Measurements from ENCODE around the gene AEBP2.
"Not testable (repeated sequence)": the region's sequence is repeated elsewhere in the genome, so short reads cannot be mapped to it uniquely, and the experiment has no call there.

Gene AEBP2

GRCh38 chr12:19545301-19545700, 106.0 kb downstream of the AEBP2 start:
- Histone ChIP-seq H3K36me3 (ENCODE audit: control insufficient read depth in 1 of 2, insufficient read depth in 2 of 2, low read length in 2 of 2) (no peaks in the 10 kb centered on the region), H3K9me3 (ENCODE audit: control insufficient read depth in 1 of 2, low read length in 2 of 2) (no peaks in the 10 kb centered on the region), H3K4me3 (ENCODE audit: low read depth in 1 of 2, low read length in 2 of 2) (no peak overlapping the region), H3K27ac (ENCODE audit: low read depth, low read length) (no peak overlapping the region), H3K9ac (ENCODE audit: low read depth in 1 of 2, low read length in 2 of 2) (no peak overlapping the region), H3K27me3 (ENCODE audit: control insufficient read depth in 1 of 2, insufficient read depth in 2 of 2, low read length in 2 of 2) (no peaks in the 10 kb centered on the region), H3K4me1 (ENCODE audit: control insufficient read depth in 1 of 2, insufficient read depth in 2 of 2, low read length in 2 of 2) (no peaks in the 10 kb centered on the region)

GRCh38 chr12:19546027-19546426, 106.7 kb downstream of the AEBP2 start:
- Histone ChIP-seq H3K9ac (ENCODE audit: low read depth in 1 of 2, low read length in 2 of 2) (no peak overlapping the region), H3K4me1 (ENCODE audit: control insufficient read depth in 1 of 2, insufficient read depth in 2 of 2, low read length in 2 of 2) (no peaks in the 10 kb centered on the region), H3K27ac (ENCODE audit: low read depth, low read length) (no peak overlapping the region), H3K27me3 (ENCODE audit: control insufficient read depth in 1 of 2, insufficient read depth in 2 of 2, low read length in 2 of 2) (no peaks in the 10 kb centered on the region), H3K9me3 (ENCODE audit: control insufficient read depth in 1 of 2, low read length in 2 of 2) (no peaks in the 10 kb centered on the region), H3K36me3 (ENCODE audit: control insufficient read depth in 1 of 2, insufficient read depth in 2 of 2, low read length in 2 of 2) (no peaks in the 10 kb centered on the region), H3K4me3 (ENCODE audit: low read depth in 1 of 2, low read length in 2 of 2) (no peak overlapping the region)

GRCh38 chr12:19546611-19547162, 107.4 kb downstream of the AEBP2 start:
- Histone ChIP-seq H3K27ac (ENCODE audit: low read depth, low read length) (no peak overlapping the region), H3K9ac (ENCODE audit: low read depth in 1 of 2, low read length in 2 of 2) (no peak overlapping the region), H3K36me3 (ENCODE audit: control insufficient read depth in 1 of 2, insufficient read depth in 2 of 2, low read length in 2 of 2) (no peaks in the 10 kb centered on the region), H3K4me1 (ENCODE audit: control insufficient read depth in 1 of 2, insufficient read depth in 2 of 2, low read length in 2 of 2) (no peaks in the 10 kb centered on the region), H3K9me3 (ENCODE audit: control insufficient read depth in 1 of 2, low read length in 2 of 2) (no peaks in the 10 kb centered on the region), H3K4me3 (ENCODE audit: low read depth in 1 of 2, low read length in 2 of 2) (no peak overlapping the region), H3K27me3 (ENCODE audit: control insufficient read depth in 1 of 2, insufficient read depth in 2 of 2, low read length in 2 of 2) (no peaks in the 10 kb centered on the region)

GRCh38 chr12:19547271-19547671, 108.0 kb downstream of the AEBP2 start:
- Histone ChIP-seq H3K9me3 (ENCODE audit: control insufficient read depth in 1 of 2, low read length in 2 of 2) (no peaks in the 10 kb centered on the region), H3K36me3 (ENCODE audit: control insufficient read depth in 1 of 2, insufficient read depth in 2 of 2, low read length in 2 of 2) (no peaks in the 10 kb centered on the region), H3K4me3 (ENCODE audit: low read depth in 1 of 2, low read length in 2 of 2) (no peak overlapping the region), H3K9ac (ENCODE audit: low read depth in 1 of 2, low read length in 2 of 2) (no peak overlapping the region), H3K27ac (ENCODE audit: low read depth, low read length) (no peak overlapping the region), H3K4me1 (ENCODE audit: control insufficient read depth in 1 of 2, insufficient read depth in 2 of 2, low read length in 2 of 2) (no peaks in the 10 kb centered on the region), H3K27me3 (ENCODE audit: control insufficient read depth in 1 of 2, insufficient read depth in 2 of 2, low read length in 2 of 2) (no peaks in the 10 kb centered on the region)

- no peak overlapping the region for H3K9ac ChIP-seq (ENCODE audit: low read depth in 1 of 2, low read length in 2 of 2)
- H3K4me3 ChIP-seq (ENCODE audit: low read depth in 1 of 2, low read length in 2 of 2): no peak overlapping the region
- H3K9me3 ChIP-seq (ENCODE audit: control insufficient read depth in 1 of 2, low read length in 2 of 2): no peaks in the 10 kb centered on the region
- H3K36me3 ChIP-seq (ENCODE audit: control insufficient read depth in 1 of 2, insufficient read depth in 2 of 2, low read length in 2 of 2): no peaks in the 10 kb centered on the region
- H3K27ac ChIP-seq (ENCODE audit: low read depth, low read length): no peak overlapping the region
- H3K27me3 ChIP-seq (ENCODE audit: control insufficient read depth in 1 of 2, insufficient read depth in 2 of 2, low read length in 2 of 2): no peaks in the 10 kb centered on the region
- H3K4me1 ChIP-seq (ENCODE audit: control insufficient read depth in 1 of 2, insufficient read depth in 2 of 2, low read length in 2 of 2): no peaks in the 10 kb centered on the region
Measured at GRCh38 chr12:19548834-19549233, 109.5 kb downstream of the AEBP2 start.

GRCh38 chr12:19550626-19551025, 111.3 kb downstream of the AEBP2 start:
- Histone ChIP-seq H3K27me3 (ENCODE audit: control insufficient read depth in 1 of 2, insufficient read depth in 2 of 2, low read length in 2 of 2) (no peaks in the 10 kb centered on the region), H3K4me1 (ENCODE audit: control insufficient read depth in 1 of 2, insufficient read depth in 2 of 2, low read length in 2 of 2) (no peaks in the 10 kb centered on the region), H3K27ac (ENCODE audit: low read depth, low read length) (no peak overlapping the region), H3K36me3 (ENCODE audit: control insufficient read depth in 1 of 2, insufficient read depth in 2 of 2, low read length in 2 of 2) (no peaks in the 10 kb centered on the region), H3K9ac (ENCODE audit: low read depth in 1 of 2, low read length in 2 of 2) (no peak overlapping the region), H3K9me3 (ENCODE audit: control insufficient read depth in 1 of 2, low read length in 2 of 2) (no peaks in the 10 kb centered on the region), H3K4me3 (ENCODE audit: low read depth in 1 of 2, low read length in 2 of 2) (no peak overlapping the region)

- not testable (repeated sequence) for H3K27ac ChIP-seq (ENCODE audit: low read depth, low read length); H3K4me1 ChIP-seq (ENCODE audit: control insufficient read depth in 1 of 2, insufficient read depth in 2 of 2, low read length in 2 of 2); H3K9ac ChIP-seq (ENCODE audit: low read depth in 1 of 2, low read length in 2 of 2); H3K27me3 ChIP-seq (ENCODE audit: control insufficient read depth in 1 of 2, insufficient read depth in 2 of 2, low read length in 2 of 2); H3K36me3 ChIP-seq (ENCODE audit: control insufficient read depth in 1 of 2, insufficient read depth in 2 of 2, low read length in 2 of 2); H3K9me3 ChIP-seq (ENCODE audit: control insufficient read depth in 1 of 2, low read length in 2 of 2)
- H3K4me3 ChIP-seq (ENCODE audit: low read depth in 1 of 2, low read length in 2 of 2): peak overlapping the region in 1 of 2 donors; percentile 15
Measured at GRCh38 chr12:19552441-19553097, 113.3 kb downstream of the AEBP2 start.

GRCh38 chr12:19553175-19553574, 113.9 kb downstream of the AEBP2 start:
- no peak overlapping the region for H3K4me3 ChIP-seq (ENCODE audit: low read depth in 1 of 2, low read length in 2 of 2)
- no peaks in the 10 kb centered on the region for H3K27me3 ChIP-seq (ENCODE audit: control insufficient read depth in 1 of 2, insufficient read depth in 2 of 2, low read length in 2 of 2)
- no peak overlapping the region for H3K9ac ChIP-seq (ENCODE audit: low read depth in 1 of 2, low read length in 2 of 2)
- H3K4me1 ChIP-seq (ENCODE audit: control insufficient read depth in 1 of 2, insufficient read depth in 2 of 2, low read length in 2 of 2): no peaks in the 10 kb centered on the region
- H3K36me3 ChIP-seq (ENCODE audit: control insufficient read depth in 1 of 2, insufficient read depth in 2 of 2, low read length in 2 of 2): no peaks in the 10 kb centered on the region
- H3K27ac ChIP-seq (ENCODE audit: low read depth, low read length): no peak overlapping the region
- no peaks in the 10 kb centered on the region for H3K9me3 ChIP-seq (ENCODE audit: control insufficient read depth in 1 of 2, low read length in 2 of 2)

- no peaks in the 10 kb centered on the region for H3K4me1 ChIP-seq (ENCODE audit: control insufficient read depth in 1 of 2, insufficient read depth in 2 of 2, low read length in 2 of 2)
- no peaks in the 10 kb centered on the region for H3K27me3 ChIP-seq (ENCODE audit: control insufficient read depth in 1 of 2, insufficient read depth in 2 of 2, low read length in 2 of 2)
- H3K9ac ChIP-seq (ENCODE audit: low read depth in 1 of 2, low read length in 2 of 2): no peak overlapping the region
- H3K36me3 ChIP-seq (ENCODE audit: control insufficient read depth in 1 of 2, insufficient read depth in 2 of 2, low read length in 2 of 2): no peaks in the 10 kb centered on the region
- no peak overlapping the region for H3K27ac ChIP-seq (ENCODE audit: low read depth, low read length)
- H3K9me3 ChIP-seq (ENCODE audit: control insufficient read depth in 1 of 2, low read length in 2 of 2): no peaks in the 10 kb centered on the region
- no peak overlapping the region for H3K4me3 ChIP-seq (ENCODE audit: low read depth in 1 of 2, low read length in 2 of 2)
Measured at GRCh38 chr12:19561411-19561961, 122.2 kb downstream of the AEBP2 start.

Data from duodenal mucosa (tissue), 2 donors.